H1 (cell line): ENCODE results near the gene KRT23. TPM values are rescaled to one million over a fixed set of nuclear protein-coding genes. Genes with fewer than 3 reads are reported as not detected.

Experiments
- CTBP2 ChIP-seq: IDR thresholded peaks from 2 replicates; pipeline ENCODE4 v1.7.0; 2011; ENCODE audit warnings: borderline replicate concordance, mild to moderate bottlenecking, moderate library complexity, mixed read lengths, low read length; ENCODE audit not compliant: insufficient read depth, insufficient read length
- CTCF ChIP-seq, 3 experiments: IDR thresholded peaks; 1 replicate in 2 of 3; 2 replicates in 1 of 3; pipeline versions ENCODE4 v1.5.1 to v1.6.1; 2011; ENCODE audit warnings: low read length in 3 of 3, mild to moderate bottlenecking in 3 of 3, inconsistent platforms in 2 of 3, low read depth in 1 of 3, moderate library complexity in 1 of 3; ENCODE audit not compliant: insufficient read depth in 1 of 3; ENCODE audit errors: control extremely low read depth in 1 of 3
- SP2 ChIP-seq: IDR thresholded peaks from 2 replicates; pipeline ENCODE4 v1.6.1; 2012; ENCODE audit warnings: mild to moderate bottlenecking, low read length, inconsistent platforms
- polyA plus RNA-seq, 7 experiments: library from polyadenylated mRNA; depleted of rRNA in 3 of 7; stranded (reverse) in 5 of 7; unstranded in 2 of 7; fragments of >200 nt in 5 of 7; fragments of 200-250 nt in 2 of 7; gene quantifications; 1 replicate in 5 of 7; 2 replicates in 1 of 7; 4 replicates in 1 of 7; pipeline versions ENCODE4 v1.2.1 to v1.2.3, GENCODE V29; 2011 to 2013; ENCODE audit warnings: missing spikeins in 2 of 7, mixed read lengths in 2 of 7
- total RNA-seq: library from RNA; stranded (reverse); fragmentation: NEBNext Ultra II Directional; extraction: Animal tissue kit (Norgen Biotek cat#: 25700); gene quantifications from 2 replicates; pipeline ENCODE4 v1.2.1, GENCODE V29; 2021

Gene KRT23
- total and polyA plus RNA-seq, 2 of the 8 experiments (the other 6 are each of a cell fraction or from before 2014, with no cell fraction given), result not detected

- TF ChIP-seq CTCF (IDR thresholded peaks at IDR 0.05; ENCODE audit: control extremely low read depth in 1 of 3, insufficient read depth in 1 of 3, low read depth in 1 of 3, low read length in 3 of 3) (no peak), CTBP2 (no peak), SP2 (no peak)
- TF ChIP-seq, all 59 proteins: peak for 0
Measured at GRCh38 chr17:40906613-40907012, 30.8 kb downstream of the KRT23 start (continued).
